Cortex of kidney (tissue), 1 donor: ENCODE measurements around the gene SEPTIN14.
"Not testable (repeated sequence)": the region's sequence is repeated elsewhere in the genome, so short reads cannot be mapped to it uniquely, and the experiment has no call there.

ENCODE experiments used
- DNase-seq: peaks from one replicate; lab custom pipeline; 2025; lab: John Stamatoyannopoulos, UW

Gene SEPTIN14

GRCh38 chr7:55784151-55784550, 78.4 kb downstream of the SEPTIN14 start:
- no peak for DNase-seq

GRCh38 chr7:55778631-55779030, 83.9 kb downstream of the SEPTIN14 start:
- DNase-seq, result no peak

- DNase-seq, result no peak
These were observed 86.4 kb downstream of the SEPTIN14 start for GRCh38 chr7:55776196-55776595.

GRCh38 chr7:55775051-55775420, 87.5 kb downstream of the SEPTIN14 start:
- no peak for DNase-seq

GRCh38 chr7:55774327-55775050, 88.1 kb downstream of the SEPTIN14 start:
- DNase-seq, result no peak

- no peak for DNase-seq
These were observed 91.8 kb downstream of the SEPTIN14 start for GRCh38 chr7:55770778-55771177.

- not testable (repeated sequence) for DNase-seq
These were observed 109.2 kb downstream of the SEPTIN14 start for GRCh38 chr7:55753274-55753862.

- DNase-seq, result not testable (repeated sequence)
These were observed 117.8 kb downstream of the SEPTIN14 start for GRCh38 chr7:55744706-55745105.
